GM23338 (cell line): ENCODE measurements around the gene RNF187.

Experiments used
- CREB1 ChIP-seq: fragments of 250-450 bp; sonication (Bioruptor Pico); IDR thresholded peaks from 2 replicates; pipeline ENCODE4 v1.5.0; 2020; ENCODE audit warnings: low read depth, mild to moderate bottlenecking, moderate library complexity
- CTCF ChIP-seq, 2 experiments: fragments of 200-600 bp in 1 of 2; sonication (generic) in 1 of 2; conservative IDR thresholded peaks; 2 replicates each; pipeline versions ENCODE4 v1.5.1 to v1.6.1; 2016 to 2017; ENCODE audit warnings: antibody characterized with exemption in 2 of 2, low read depth in 2 of 2, mild to moderate bottlenecking in 2 of 2, moderate library complexity in 1 of 2
- EZH2 ChIP-seq: fragments of 200-600 bp; sonication (generic); IDR thresholded peaks from one replicate; pipeline ENCODE4 v1.8.0; 2017; ENCODE audit warnings: antibody characterized with exemption, mild to moderate bottlenecking, low read depth; ENCODE audit not compliant: unreplicated experiment
- EZH2phosphoT487 ChIP-seq: fragments of 200-600 bp; sonication (generic); IDR thresholded peaks from one replicate; pipeline ENCODE4 v1.8.1; 2018; ENCODE audit warnings: antibody characterized with exemption; ENCODE audit not compliant: unreplicated experiment
- JUNB ChIP-seq: IDR thresholded peaks from one replicate; pipeline ENCODE4 v1.6.1; 2016; ENCODE audit warnings: antibody characterized with exemption; ENCODE audit not compliant: unreplicated experiment
- NANOG ChIP-seq: IDR thresholded peaks from 2 replicates; pipeline ENCODE4 v1.6.1; 2016; ENCODE audit warnings: antibody characterized with exemption, borderline replicate concordance
- POLR2AphosphoS5 ChIP-seq: IDR thresholded peaks from 2 replicates; pipeline ENCODE4 v1.6.1; 2016; ENCODE audit warnings: antibody characterized with exemption, low read depth
- REST ChIP-seq: IDR thresholded peaks from one replicate; pipeline ENCODE4 v1.6.1; 2018; ENCODE audit warnings: antibody characterized with exemption; ENCODE audit not compliant: unreplicated experiment
- STAT1 ChIP-seq: IDR thresholded peaks from one replicate; pipeline ENCODE4 v1.6.1; 2016; ENCODE audit warnings: antibody characterized with exemption; ENCODE audit not compliant: unreplicated experiment
- ZNF114 ChIP-seq: fragments of 250-450 bp; sonication (Bioruptor Pico); IDR thresholded peaks from 2 replicates; pipeline ENCODE4 v1.5.0; 2020; ENCODE audit warnings: mild to moderate bottlenecking, moderate library complexity
- TF ChIP-seq, protein P1 (sequence below): IDR thresholded peaks from 2 replicates; pipeline ENCODE4 v1.6.1; 2016; ENCODE audit warnings: antibody characterized with exemption

GRCh38 chr1:228471154-228471761 is 15.9 kb upstream of the RNF187 start:
- TF ChIP-seq CTCF (conservative IDR thresholded peaks at IDR 0.05; ENCODE audit: low read depth in 2 of 2) (no peak), POLR2AphosphoS5 (no peak), ZNF114 (CRISPR knock-in tag) (no peak), REST (no peak), EZH2 (no peak), JUNB (no peak), NANOG (no peak), CREB1 (CRISPR knock-in tag) (no peak), STAT1 (no peak), EZH2phosphoT487 (no peak)
- TF ChIP-seq, protein P1, sequence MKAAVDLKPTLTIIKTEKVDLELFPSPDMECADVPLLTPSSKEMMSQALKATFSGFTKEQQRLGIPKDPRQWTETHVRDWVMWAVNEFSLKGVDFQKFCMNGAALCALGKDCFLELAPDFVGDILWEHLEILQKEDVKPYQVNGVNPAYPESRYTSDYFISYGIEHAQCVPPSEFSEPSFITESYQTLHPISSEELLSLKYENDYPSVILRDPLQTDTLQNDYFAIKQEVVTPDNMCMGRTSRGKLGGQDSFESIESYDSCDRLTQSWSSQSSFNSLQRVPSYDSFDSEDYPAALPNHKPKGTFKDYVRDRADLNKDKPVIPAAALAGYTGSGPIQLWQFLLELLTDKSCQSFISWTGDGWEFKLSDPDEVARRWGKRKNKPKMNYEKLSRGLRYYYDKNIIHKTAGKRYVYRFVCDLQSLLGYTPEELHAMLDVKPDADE, result no peak
